ENCODE results near the gene IQCK. TPM values are rescaled to one million over a fixed set of nuclear protein-coding genes. Genes with fewer than 3 reads are reported as not detected.

The IQCK gene
- total RNA-seq, 1 experiment from 2014 or later = 3.1 TPM

Small RNA genes within 50 kb of the gene (small RNA-seq; reads per million reads assigned to genes)
- gene LARP7P2 = not detected

Other genes starting within 250 kb of the IQCK start
- gene GDE1, start 196.2 kb upstream of the IQCK start, total RNA-seq (2014; rRNA removed; shearing (Covaris generic)) = 34.6 and 45.7 TPM in 2 replicates
- 12.8 and 17.4 TPM in 2 replicates for gene CCP110, start 194.3 kb upstream of the IQCK start, total RNA-seq (2014; rRNA removed; shearing (Covaris generic))
- 18.9 and 25.3 TPM in 2 replicates for gene VPS35L, start 162.6 kb upstream of the IQCK start, total RNA-seq (2014; rRNA removed; shearing (Covaris generic))
- 16.3 and 29.4 TPM in 2 replicates for gene KNOP1, start within 50 bp of the IQCK start, total RNA-seq (2014; rRNA removed; shearing (Covaris generic))
- 1.2 and 2.7 TPM in 2 replicates for gene GPRC5B, start 166.6 kb downstream of the IQCK start, total RNA-seq (2014; rRNA removed; shearing (Covaris generic))